Measurements from ENCODE around the gene EIF6.

EIF6 gene

DNA sequence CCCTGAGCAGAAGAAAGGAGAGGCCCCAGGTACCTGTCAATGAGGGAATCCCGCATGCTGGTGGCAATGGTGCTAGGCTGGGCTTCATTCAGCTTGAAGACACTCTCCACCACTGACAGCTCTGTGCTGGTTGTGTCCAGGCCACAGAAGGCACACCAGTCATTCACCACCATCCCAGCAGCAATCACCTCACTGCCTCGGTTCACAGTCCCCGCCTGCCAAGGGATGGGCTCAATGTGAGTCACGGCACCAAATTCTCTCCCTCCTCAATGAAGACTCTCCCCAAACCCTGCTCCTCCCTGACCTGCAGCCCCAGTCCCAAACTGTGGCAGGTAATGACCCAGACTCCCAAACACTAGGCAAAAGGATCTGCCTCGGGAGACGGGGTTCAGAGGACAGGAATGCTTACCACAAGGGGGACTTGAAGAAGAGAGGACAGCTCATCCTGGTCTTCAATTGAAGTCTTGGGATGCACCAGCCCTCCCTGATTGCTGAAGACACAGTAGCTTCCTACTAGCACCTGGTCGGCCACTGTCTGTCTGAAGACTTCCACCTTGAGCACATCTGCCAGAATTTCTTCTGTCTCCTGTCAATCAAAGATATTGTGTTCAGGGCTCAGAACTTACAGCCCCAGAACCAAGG is 4.9 kb downstream of the EIF6 start:
- H3K27ac ChIP-seq, result no peak overlapping the region
- TF ChIP-seq, protein P1, sequence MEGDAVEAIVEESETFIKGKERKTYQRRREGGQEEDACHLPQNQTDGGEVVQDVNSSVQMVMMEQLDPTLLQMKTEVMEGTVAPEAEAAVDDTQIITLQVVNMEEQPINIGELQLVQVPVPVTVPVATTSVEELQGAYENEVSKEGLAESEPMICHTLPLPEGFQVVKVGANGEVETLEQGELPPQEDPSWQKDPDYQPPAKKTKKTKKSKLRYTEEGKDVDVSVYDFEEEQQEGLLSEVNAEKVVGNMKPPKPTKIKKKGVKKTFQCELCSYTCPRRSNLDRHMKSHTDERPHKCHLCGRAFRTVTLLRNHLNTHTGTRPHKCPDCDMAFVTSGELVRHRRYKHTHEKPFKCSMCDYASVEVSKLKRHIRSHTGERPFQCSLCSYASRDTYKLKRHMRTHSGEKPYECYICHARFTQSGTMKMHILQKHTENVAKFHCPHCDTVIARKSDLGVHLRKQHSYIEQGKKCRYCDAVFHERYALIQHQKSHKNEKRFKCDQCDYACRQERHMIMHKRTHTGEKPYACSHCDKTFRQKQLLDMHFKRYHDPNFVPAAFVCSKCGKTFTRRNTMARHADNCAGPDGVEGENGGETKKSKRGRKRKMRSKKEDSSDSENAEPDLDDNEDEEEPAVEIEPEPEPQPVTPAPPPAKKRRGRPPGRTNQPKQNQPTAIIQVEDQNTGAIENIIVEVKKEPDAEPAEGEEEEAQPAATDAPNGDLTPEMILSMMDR (conservative IDR thresholded peaks at IDR 0.05), result no peak
- no peak for TF ChIP-seq ZFX (IDR thresholded peaks at IDR 0.05)

DNA sequence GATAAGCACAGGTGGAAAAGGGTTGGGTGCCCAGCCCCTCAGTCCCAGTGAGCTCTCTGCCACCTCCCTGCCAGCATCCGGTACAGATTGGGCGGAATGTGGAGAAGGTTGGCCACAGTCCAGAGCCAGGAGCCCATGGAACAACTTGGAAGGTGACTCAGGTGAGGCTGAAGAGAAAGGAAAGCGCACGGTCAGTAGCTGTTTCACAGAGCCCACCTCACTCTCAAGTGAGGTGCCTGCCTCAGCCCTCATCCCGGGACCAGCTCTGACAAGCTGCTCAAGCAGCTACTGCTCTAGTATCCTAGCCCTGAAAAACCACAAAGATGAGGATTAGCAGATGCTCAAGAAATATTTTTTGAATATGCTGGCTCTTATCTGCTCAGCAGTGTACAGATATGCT is 5.5 kb downstream of the EIF6 start:
- H3K27ac ChIP-seq, result no peak overlapping the region; the same call in 1 of the 2 replicates
- no peak for TF ChIP-seq ZFX (IDR thresholded peaks at IDR 0.05)
- TF ChIP-seq, protein P1 (conservative IDR thresholded peaks at IDR 0.05), result no peak

DNA sequence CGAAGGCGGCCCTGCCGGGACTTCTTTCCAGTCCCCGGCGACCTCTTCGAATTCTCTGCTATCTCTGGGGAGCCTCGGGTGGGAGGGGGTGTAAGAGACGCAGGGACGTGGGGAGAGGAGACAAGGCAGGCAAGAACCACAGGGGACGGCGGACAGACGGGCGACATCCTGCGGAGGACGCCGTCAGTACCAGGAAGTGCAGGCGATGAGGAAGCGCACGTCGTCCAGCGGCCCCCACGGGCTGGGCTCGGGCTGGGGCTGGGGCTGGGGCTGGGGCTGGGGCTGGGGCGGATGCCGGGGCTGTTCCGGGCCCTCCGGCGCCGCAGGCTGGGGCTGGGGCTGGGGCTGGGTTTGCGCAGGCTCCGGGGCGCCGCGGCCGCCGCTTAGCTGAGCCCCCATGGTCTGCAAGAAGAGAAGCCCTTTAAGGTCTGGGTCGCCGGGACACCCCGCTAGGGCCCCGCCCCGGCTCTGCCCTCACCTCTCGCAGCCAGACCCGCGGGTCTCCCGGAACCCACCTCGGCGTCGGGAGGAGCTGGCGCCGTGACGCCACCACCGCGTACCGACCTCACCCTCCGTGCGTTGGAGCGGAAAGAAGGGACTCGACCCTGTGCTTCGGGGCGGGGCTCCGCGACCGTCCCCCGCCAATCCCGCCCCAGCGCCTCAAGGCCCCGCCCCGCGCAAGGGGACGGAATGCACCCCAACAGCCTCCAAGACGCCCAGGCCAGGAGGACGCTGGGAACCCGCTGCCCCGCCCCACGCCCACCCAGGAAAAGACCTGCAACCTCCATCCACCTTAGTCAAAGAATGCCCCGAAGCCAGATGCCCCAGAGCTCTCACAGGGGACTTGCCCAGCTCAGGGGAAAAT is 6.8 kb downstream of the EIF6 start, which contains the start of gene MMP24OS:
MMP24OS (minus strand) TSS at position 592 of the 865 bp plus-strand sequence; CDS start at position 399, 193 bp downstream.
- H3K27ac ChIP-seq, result peak within 1 kb of the TSS; percentile 86
- TF ChIP-seq ZFX (IDR thresholded peaks at IDR 0.05), result no peak
- TF ChIP-seq, protein P1 (conservative IDR thresholded peaks at IDR 0.05), result no peak; the same call in 1 of the 2 replicates

DNA sequence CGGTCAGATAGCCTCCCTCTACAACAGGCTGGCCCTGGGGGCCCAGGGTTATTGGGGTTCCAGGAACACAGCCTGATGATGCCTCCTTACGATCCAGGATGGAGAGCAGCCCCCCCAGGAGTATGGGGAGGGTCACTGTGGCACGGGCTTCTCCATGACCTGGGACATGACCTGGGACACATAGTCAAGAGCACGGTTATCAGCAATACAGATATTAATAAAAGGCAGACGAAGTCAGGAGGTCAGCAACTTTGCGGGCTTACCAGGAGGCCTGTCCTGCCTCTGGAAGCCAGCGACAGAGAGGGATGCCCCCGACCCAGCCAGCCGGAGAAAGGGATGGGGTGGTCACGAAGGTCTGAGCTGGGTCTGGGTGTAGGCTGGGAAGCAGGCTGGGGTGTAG is 7.4 kb downstream of the EIF6 start:
- peak overlapping the region; percentile 86 for H3K27ac ChIP-seq
- TF ChIP-seq, protein P1 (conservative IDR thresholded peaks at IDR 0.05), result no peak
- no peak for TF ChIP-seq ZFX (IDR thresholded peaks at IDR 0.05)

DNA sequence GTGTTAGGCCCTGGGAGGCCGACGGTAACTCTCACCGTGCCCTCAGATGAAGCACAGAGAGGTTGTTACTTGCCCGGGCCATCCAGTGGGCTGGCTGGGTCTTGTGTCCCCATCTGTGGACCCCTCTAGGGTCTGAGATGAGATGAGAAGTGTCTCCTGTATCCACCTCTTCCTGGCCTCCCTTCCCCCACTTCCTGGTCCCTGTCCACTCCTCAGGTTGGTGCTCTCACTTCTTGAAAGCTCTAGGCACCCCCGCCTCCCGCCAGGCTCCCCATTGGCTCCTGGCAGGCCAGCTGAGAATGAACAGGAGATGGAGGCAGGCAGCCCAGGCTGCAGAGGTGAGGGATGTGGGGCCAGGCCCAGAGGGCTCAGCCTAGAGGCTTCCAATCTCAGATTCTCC is 8.2 kb downstream of the EIF6 start:
- TF ChIP-seq, protein P1 (conservative IDR thresholded peaks at IDR 0.05), result no peak
- TF ChIP-seq ZFX (IDR thresholded peaks at IDR 0.05), result no peak
- H3K27ac ChIP-seq, result peak overlapping the region; percentile 86

DNA sequence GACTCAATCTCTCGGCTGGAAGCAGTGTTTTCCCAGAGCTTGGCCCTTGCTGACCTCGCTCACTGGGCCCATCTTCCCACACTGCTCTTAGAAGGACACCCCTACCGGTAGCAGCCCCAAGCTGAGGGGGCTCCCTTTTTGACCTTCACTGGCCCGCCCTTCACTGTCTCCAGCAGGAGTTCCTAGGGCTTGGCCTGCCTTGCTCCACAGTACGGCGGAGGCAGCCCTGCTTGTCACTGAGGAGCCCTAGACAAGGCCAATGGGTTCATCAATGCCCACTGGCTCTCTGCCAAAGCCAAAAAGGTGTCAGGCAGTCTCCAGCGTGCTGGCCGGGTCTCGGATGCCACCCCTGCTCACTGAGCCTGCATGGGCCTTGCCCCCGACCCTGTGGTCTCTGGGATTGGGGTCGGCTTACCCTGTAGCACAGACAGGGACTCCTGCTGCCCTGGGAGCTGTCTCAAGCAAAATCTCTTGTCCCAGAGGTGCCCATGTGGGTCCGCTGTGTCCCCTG is 8.8 kb downstream of the EIF6 start:
- H3K27ac ChIP-seq, result 0 out of 2 replicates have a peak overlapping the region, but pooled peaks have one; percentile 86
- TF ChIP-seq, protein P1 (conservative IDR thresholded peaks at IDR 0.05), result no peak
- no peak for TF ChIP-seq ZFX (IDR thresholded peaks at IDR 0.05)
